ENCODE data around the gene CACNA1D. TPM values are rescaled to one million over a fixed set of nuclear protein-coding genes. Genes with fewer than 3 reads are reported as not detected.

The CACNA1D gene
- total RNA-seq, 1 experiment from 2014 or later = 1.1 TPM

- TF ChIP-seq ZNF274 (IDR thresholded peaks at IDR 0.05; ENCODE audit: low read depth, low read length) (no peak), CEBPB (IDR thresholded peaks at IDR 0.05; ENCODE audit: low read depth) (no peak), SIN3A (IDR thresholded peaks at IDR 0.05; ENCODE audit: low read depth) (no peak), ELF1 (IDR thresholded peaks at IDR 0.05; ENCODE audit: borderline replicate concordance, low read depth) (no peak), TCF7L2 (IDR thresholded peaks at IDR 0.05; ENCODE audit: borderline replicate concordance, extremely low read depth, insufficient read depth, insufficient read length) (no peak), SRF (IDR thresholded peaks at IDR 0.05; ENCODE audit: low read depth) (no peak), JUND (IDR thresholded peaks at IDR 0.05) (no peak), RAD21 (IDR thresholded peaks at IDR 0.05; ENCODE audit: low read depth) (no peak)
- Histone ChIP-seq H3K36me3 (ENCODE audit: control insufficient read depth in 1 of 2, insufficient read depth in 2 of 2, low read length in 2 of 2) (no peaks in the 10 kb centered on the region), H3K9me2 (ENCODE audit: insufficient read depth) (no peaks in the 10 kb centered on the region), H3K27me3 (ENCODE audit: insufficient read depth, low read length) (peaks cover 25% of the 10 kb centered on the region), H3K9me3 (ENCODE audit: control insufficient read depth in 1 of 2, insufficient read depth in 1 of 2, low read depth in 1 of 2, low read length in 2 of 2) (no peaks in the 10 kb centered on the region), H4K20me1 (ENCODE audit: insufficient read depth) (no peaks in the 10 kb centered on the region), H3K4me1 (ENCODE audit: control insufficient read depth in 1 of 2, insufficient read depth in 2 of 2, low read length in 2 of 2) (no peaks in the 10 kb centered on the region), H3K9ac (ENCODE audit: low read length) (no peak overlapping the region), H3K79me2 (ENCODE audit: insufficient read depth, low read length) (no peaks in the 10 kb centered on the region), H3K4me3 (replicated peaks in 1 of 2; ENCODE audit: low read depth in 1 of 2, low read length in 2 of 2) (no peak overlapping the region), H2AFZ (ENCODE audit: low read depth, low read length, poor library complexity, severe bottlenecking) (no peak overlapping the region), H3K27ac (ENCODE audit: low read depth, low read length) (no peak overlapping the region), H3K4me2 (ENCODE audit: low read length) (no peak overlapping the region)
- ChIA-PET POLR2A (no interaction called here), CTCF (no interaction called here), RAD21 (ENCODE audit: low non-redundant PET in 1 of 2, low total read pairs in 2 of 2, uncharacterized antibody in 2 of 2, unreplicated experiment in 2 of 2) (no interaction called here)
- DNase-seq (ENCODE audit: low read depth, low spot score) (no peak), ATAC-seq (no peak)
- BruUV-seq (replicated peaks) = no TSS peak
- intact Hi-C loops (cut with micrococcal nuclease) = no loop called here
Observed at GRCh38 chr3:53768478-53769459, 274.4 kb downstream of the CACNA1D start.

- DNase-seq (ENCODE audit: low read depth, low spot score) (no peak), ATAC-seq (no peak)
- Histone ChIP-seq H3K36me3 (ENCODE audit: control insufficient read depth in 1 of 2, insufficient read depth in 2 of 2, low read length in 2 of 2) (no peaks in the 10 kb centered on the region), H3K4me3 (replicated peaks in 1 of 2; ENCODE audit: low read depth in 1 of 2, low read length in 2 of 2) (no peak overlapping the region), H3K9me3 (ENCODE audit: control insufficient read depth in 1 of 2, insufficient read depth in 1 of 2, low read depth in 1 of 2, low read length in 2 of 2) (no peaks in the 10 kb centered on the region), H3K27ac (ENCODE audit: low read depth, low read length) (no peak overlapping the region), H3K79me2 (ENCODE audit: insufficient read depth, low read length) (no peaks in the 10 kb centered on the region), H3K9ac (ENCODE audit: low read length) (no peak overlapping the region), H4K20me1 (ENCODE audit: insufficient read depth) (no peaks in the 10 kb centered on the region), H3K27me3 (ENCODE audit: insufficient read depth, low read length) (peaks cover 18% of the 10 kb centered on the region), H3K4me2 (ENCODE audit: low read length) (no peak overlapping the region), H3K9me2 (ENCODE audit: insufficient read depth) (no peaks in the 10 kb centered on the region), H2AFZ (ENCODE audit: low read depth, low read length, poor library complexity, severe bottlenecking) (no peak overlapping the region), H3K4me1 (ENCODE audit: control insufficient read depth in 1 of 2, insufficient read depth in 2 of 2, low read length in 2 of 2) (no peaks in the 10 kb centered on the region)
- BruUV-seq (replicated peaks) = no TSS peak
- POLR2A ChIA-PET = no interaction called here
- CTCF ChIA-PET = no interaction called here
- intact Hi-C loops (cut with micrococcal nuclease) = no loop called here
- RAD21 ChIA-PET (ENCODE audit: low non-redundant PET in 1 of 2, low total read pairs in 2 of 2, uncharacterized antibody in 2 of 2, unreplicated experiment in 2 of 2) = no interaction called here
- TF ChIP-seq CEBPB (IDR thresholded peaks at IDR 0.05; ENCODE audit: low read depth) = no peak
- no peak for TF ChIP-seq TCF7L2 (IDR thresholded peaks at IDR 0.05; ENCODE audit: borderline replicate concordance, extremely low read depth, insufficient read depth, insufficient read length)
- TF ChIP-seq ZBTB33 (IDR thresholded peaks at IDR 0.05; ENCODE audit: extremely low read depth, insufficient replicate concordance, low read length) = no peak
- no peak for TF ChIP-seq POLR2A (IDR thresholded peaks at IDR 0.05; ENCODE audit: borderline replicate concordance, extremely low read depth, insufficient read depth, insufficient read length)
- TF ChIP-seq YY1 (IDR thresholded peaks at IDR 0.05; ENCODE audit: extremely low read depth, insufficient replicate concordance, low read depth, low read length) = no peak
- TF ChIP-seq SIN3A (IDR thresholded peaks at IDR 0.05; ENCODE audit: low read depth) = no peak
- TF ChIP-seq REST (IDR thresholded peaks at IDR 0.05; ENCODE audit: low read depth) = no peak
- no peak for TF ChIP-seq SP1 (IDR thresholded peaks at IDR 0.05; ENCODE audit: low read depth)
- no peak for TF ChIP-seq EGR1 (IDR thresholded peaks at IDR 0.05; ENCODE audit: low read depth)
- TF ChIP-seq RAD21 (IDR thresholded peaks at IDR 0.05; ENCODE audit: low read depth) = no peak
Observed at GRCh38 chr3:53772562-53772961, 278.2 kb downstream of the CACNA1D start.

Data from HCT116 (cell line).